C4-2B (cell line): ENCODE measurements around the gene ZNF784.

Experiments used
- H3K27ac ChIP-seq: fragments of 450-650 bp; 2 replicates; pipeline ENCODE4 v1.5.1; 2017
- CTCF ChIP-seq: fragments of 450-650 bp; conservative IDR thresholded peaks from 2 replicates; pipeline ENCODE4 v1.5.1; 2017; ENCODE audit warnings: mild to moderate bottlenecking
- ZFX ChIP-seq: fragments of 450-650 bp; IDR thresholded peaks from 2 replicates; pipeline ENCODE4 v1.6.1; 2017

Gene ZNF784, protein sequence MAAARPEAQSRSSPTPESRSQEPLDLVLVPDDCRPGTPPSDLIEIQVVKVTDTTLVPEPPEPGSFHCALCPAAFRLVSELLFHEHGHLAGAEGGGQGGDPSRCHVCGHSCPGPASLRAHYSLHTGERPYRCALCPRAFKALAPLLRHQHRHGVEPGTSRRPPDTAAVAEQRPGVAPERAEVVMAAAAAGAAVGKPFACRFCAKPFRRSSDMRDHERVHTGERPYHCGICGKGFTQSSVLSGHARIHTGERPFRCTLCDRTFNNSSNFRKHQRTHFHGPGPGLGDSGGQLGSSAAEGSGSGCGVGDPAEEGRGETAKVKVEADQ

DNA sequence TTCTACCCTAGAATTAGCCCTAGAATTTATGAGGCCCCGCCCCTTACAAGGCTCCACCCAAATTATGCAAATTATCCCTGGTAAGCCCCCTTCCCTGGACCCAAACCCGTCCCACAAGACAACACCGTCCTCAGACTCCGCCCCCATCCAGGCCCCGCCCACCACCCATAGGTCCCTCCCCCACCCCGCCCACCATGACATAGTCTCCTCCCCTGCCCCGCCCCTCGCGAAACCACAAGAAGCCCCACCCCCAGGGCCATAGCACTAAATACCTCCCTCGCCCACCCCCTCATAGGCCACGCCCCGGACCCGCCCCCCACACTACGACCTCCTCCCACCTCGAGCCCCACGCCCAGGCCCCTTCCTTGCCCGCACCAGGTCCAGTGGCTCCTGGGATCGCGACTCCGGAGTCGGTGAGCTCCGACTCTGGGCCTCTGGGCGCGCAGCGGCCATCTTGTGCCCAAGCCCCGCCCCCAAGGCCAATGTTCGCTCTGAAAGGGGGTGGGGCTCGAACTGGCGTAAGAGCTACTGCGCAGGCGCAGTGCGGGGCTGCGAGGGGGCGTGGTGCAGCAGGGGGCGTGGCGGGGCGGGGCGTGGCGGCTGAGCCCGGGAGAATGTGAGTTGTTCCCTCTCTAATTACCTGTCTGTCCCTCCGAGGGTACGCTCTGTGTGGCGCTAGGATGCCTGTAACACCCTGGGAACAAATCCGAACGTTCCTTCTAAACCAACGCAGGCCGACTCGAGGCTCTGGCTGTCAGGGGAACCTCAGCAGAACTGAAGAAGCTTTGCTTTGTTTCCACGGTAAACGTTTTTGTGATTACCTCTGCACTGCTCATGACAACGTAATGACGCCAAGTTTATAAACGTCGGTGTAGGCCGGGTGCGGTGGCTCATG, at the start of gene ZNF784:
ZNF784 (minus strand) TSS at position 458 of the 895 bp plus-strand sequence; CDS start at position 453, 5 bp downstream.
- peak within 1 kb of the TSS; percentile 72 for H3K27ac ChIP-seq
- TF ChIP-seq ZFX = no peak
- TF ChIP-seq CTCF = no peak

GRCh38 chr19:55673889-55674288, 49.5 kb upstream of the ZNF784 start:
- TF ChIP-seq ZFX = no peak
- no peak for TF ChIP-seq CTCF

GRCh38 chr19:55673465-55673864, 49.1 kb upstream of the ZNF784 start:
- H3K27ac ChIP-seq = no peak overlapping the region
- TF ChIP-seq ZFX = no peak
- no peak for TF ChIP-seq CTCF

More at GRCh38 chr19:55673889-55674288, 49.5 kb upstream of the ZNF784 start:
- no peak overlapping the region for H3K27ac ChIP-seq

DNA sequence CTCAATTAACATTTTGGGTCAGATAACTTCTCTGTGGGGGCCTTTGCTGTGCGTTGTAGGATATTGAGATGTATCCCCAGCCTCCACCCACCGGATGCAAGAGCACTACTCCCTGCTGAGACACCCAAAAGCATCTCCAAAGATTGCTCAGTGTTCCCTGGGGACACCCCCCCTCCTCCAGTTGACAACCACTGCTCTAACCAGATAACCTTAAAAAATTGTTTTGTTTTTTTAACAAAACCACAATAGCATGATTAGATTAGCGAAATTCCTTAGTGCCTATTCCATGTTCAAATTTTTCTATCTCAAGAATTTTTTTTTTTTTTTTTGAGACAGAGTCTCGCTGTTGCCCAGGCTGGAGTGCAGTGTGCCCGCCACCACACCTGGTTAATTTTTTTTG, 48.1 kb upstream of the ZNF784 start:
- H3K27ac ChIP-seq = no peak overlapping the region
- TF ChIP-seq CTCF (no peak), ZFX (no peak)

DNA sequence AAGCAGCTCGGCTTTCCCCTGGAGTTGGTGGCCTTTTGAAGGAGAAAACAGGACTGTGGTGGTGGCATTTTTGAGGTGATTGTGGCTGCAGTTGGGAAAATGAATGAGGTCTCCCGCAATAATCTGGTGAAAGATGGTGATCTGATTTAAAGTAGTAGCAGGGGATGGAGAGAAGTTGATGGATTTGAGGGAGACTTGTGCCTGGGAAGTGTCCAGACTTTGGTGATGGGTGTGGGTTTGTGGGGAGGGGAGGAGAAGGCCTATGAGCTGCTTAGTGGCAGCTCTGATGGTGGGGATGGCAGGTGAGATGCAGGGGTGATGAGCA, 46.6 kb upstream of the ZNF784 start:
- no peak overlapping the region for H3K27ac ChIP-seq
- no peak for TF ChIP-seq ZFX
- TF ChIP-seq CTCF = no peak

- H3K27ac ChIP-seq = no peak overlapping the region
- TF ChIP-seq CTCF (no peak), ZFX (no peak)
These were observed 46.1 kb upstream of the ZNF784 start for GRCh38 chr19:55670280-55671053.
